ENCODE results near the gene GFRA4. TPM values are rescaled to one million over a fixed set of nuclear protein-coding genes. Genes with fewer than 3 reads are reported as not detected.

GFRA4 gene
- total and polyA plus RNA-seq, 9 donors = 0.22 TPM; not detected in 8

DNA sequence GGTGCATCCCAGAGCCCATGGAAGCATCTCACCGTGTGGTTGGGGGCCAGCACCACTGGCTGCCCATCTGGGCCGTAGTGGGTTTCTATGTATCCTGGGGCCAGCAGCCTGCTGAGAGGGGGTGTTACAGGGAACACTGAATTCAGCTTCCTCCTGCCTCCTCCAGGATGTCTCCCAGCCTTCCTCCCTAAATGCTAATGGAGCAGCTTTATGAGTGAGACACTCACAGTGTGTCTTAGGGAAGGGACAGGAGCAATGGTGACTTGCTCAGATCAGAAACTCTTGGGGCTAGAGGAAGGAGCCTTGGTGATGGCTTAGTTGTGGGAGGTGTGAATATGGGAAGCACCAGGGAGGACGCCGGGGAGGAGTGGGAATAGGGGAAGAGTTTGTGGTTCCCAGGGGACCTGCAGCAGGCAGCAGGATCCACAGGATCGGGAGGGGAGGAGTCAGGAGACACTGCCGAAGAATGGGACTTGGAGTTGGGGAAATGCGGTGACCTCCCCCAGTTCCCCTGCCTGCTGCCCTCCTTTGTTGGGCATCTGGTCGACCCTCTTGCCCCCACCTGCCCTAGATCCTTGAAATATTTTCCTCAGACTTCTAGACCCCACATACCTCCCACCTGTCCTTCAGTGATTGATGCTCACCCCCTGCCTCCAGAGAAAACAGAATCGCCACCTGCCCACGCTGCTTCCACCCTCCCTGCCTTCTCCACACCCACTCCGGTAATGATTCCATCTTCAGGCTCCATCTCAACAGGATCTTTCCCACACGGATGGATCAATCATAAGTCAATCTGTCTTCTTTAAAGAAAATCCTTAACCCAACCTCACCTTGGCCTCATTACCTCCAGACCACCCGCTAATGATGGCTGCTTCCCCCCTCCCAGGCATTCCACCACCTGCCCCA lies 12.0 kb upstream of the GFRA4 start:
- intact Hi-C loops (cut with DNase I) = loop anchor here in 2 of 4 donors (5.0 kb wide), 2 partner anchors 37 to 97 kb away; partner anchors contain the start of gene SIGLEC1 (in 1 of the 2)
- no peak overlapping the region for H3K4me3 ChIP-seq
- no peaks in the 10 kb centered on the region for H3K4me1 ChIP-seq (ENCODE audit: insufficient read depth)
- DNase-seq = peak in 1 of 5 donors; percentile 31
- H3K27me3 ChIP-seq = no peaks in the 10 kb centered on the region
- H3K27ac ChIP-seq = no peak overlapping the region
- WGBS, 3 donors = 64 to 70% (median 69%) methylated on average over 13 of the region's 13 CpGs
- H3K9me3 ChIP-seq = no peaks in the 10 kb centered on the region
- no peaks in the 10 kb centered on the region for H3K36me3 ChIP-seq
- TF ChIP-seq EP300 (IDR thresholded peaks at IDR 0.05) = no peak
- TF ChIP-seq CTCF (IDR thresholded peaks at IDR 0.05) = no peak
- TF ChIP-seq POLR2A (IDR thresholded peaks at IDR 0.05) = no peak

DNA sequence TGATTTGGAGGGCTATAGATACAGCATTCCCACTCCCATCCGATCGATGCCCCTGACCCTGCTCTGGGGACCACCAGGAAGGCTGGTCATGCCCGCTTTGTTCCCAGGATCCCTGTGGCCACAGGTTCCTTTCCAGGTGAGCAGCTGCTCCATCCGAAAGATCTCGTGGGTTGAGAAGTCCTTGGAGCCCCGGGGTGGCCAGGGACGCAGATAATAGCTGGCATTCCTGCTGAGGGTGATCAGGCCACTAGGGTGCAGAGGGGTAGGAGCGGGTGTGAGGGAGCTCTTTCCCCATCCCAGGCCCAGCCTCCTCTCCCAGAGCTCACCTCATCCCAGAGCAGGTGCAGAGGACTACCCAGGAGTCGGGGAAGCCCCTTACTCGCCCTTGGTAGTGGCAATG lies 11.2 kb upstream of the GFRA4 start:
- Histone ChIP-seq H3K4me3 (no peak overlapping the region), H3K27ac (no peak overlapping the region), H3K9me3 (no peaks in the 10 kb centered on the region), H3K27me3 (no peaks in the 10 kb centered on the region), H3K4me1 (ENCODE audit: insufficient read depth) (no peaks in the 10 kb centered on the region), H3K36me3 (no peaks in the 10 kb centered on the region)
- 79 to 87% (median 82%) methylated on average over 10 of the region's 10 CpGs for WGBS, 3 donors
- DNase-seq = peak in 1 of 5 donors; percentile 30
- no peak for TF ChIP-seq EP300 (IDR thresholded peaks at IDR 0.05)
- intact Hi-C loops (cut with DNase I) = no loop called here

GRCh38 chr20:3673221-3674070 lies 10.2 kb upstream of the GFRA4 start:
- no peaks in the 10 kb centered on the region for H3K27me3 ChIP-seq
- no peak overlapping the region for H3K27ac ChIP-seq
- H3K36me3 ChIP-seq = no peaks in the 10 kb centered on the region
- no peaks in the 10 kb centered on the region for H3K4me1 ChIP-seq (ENCODE audit: insufficient read depth)
- 58 to 81% (median 66%) methylated on average over 61 to 90 of the region's 90 CpGs for WGBS, 3 donors
- intact Hi-C loops (cut with DNase I) = no loop called here
- TF ChIP-seq CTCF (IDR thresholded peaks at IDR 0.05) (no peak), EP300 (IDR thresholded peaks at IDR 0.05) (no peak), POLR2A (IDR thresholded peaks at IDR 0.05) (no peak)
- peak in 1 of 5 donors; percentile 38 for DNase-seq
- no peaks in the 10 kb centered on the region for H3K9me3 ChIP-seq
- H3K4me3 ChIP-seq = no peak overlapping the region

- H3K27me3 ChIP-seq = no peaks in the 10 kb centered on the region
These were observed 9.5 kb upstream of the GFRA4 start for GRCh38 chr20:3672547-3673171.

More at GRCh38 chr20:3672547-3673171, 9.5 kb upstream of the GFRA4 start:
- H3K27ac ChIP-seq = no peak overlapping the region
- WGBS, 3 donors = 29 to 56% (median 42%) methylated on average over 58 of the region's 58 CpGs
- no peak for TF ChIP-seq POLR2A (IDR thresholded peaks at IDR 0.05)
- no peak for TF ChIP-seq EP300 (IDR thresholded peaks at IDR 0.05)
- TF ChIP-seq CTCF (IDR thresholded peaks at IDR 0.05) = no peak
- intact Hi-C loops (cut with DNase I) = no loop called here
- peak in 1 of 5 donors; percentile 40 for DNase-seq
- H3K4me1 ChIP-seq (ENCODE audit: insufficient read depth) = no peaks in the 10 kb centered on the region
- H3K36me3 ChIP-seq = no peaks in the 10 kb centered on the region
- H3K4me3 ChIP-seq = no peak overlapping the region
- H3K9me3 ChIP-seq = no peaks in the 10 kb centered on the region

All from ovary (tissue), 9 donors.